ENCODE results near the gene POU2F3. TPM values are rescaled to one million over a fixed set of nuclear protein-coding genes. Genes with fewer than 3 reads are reported as not detected.

The POU2F3 gene
- total and polyA plus RNA-seq, 2 donors (not counting 1 experiment from before 2014, with no cell fraction given): not detected

GRCh38 chr11:120283124-120283523 lies 43.2 kb downstream of the POU2F3 start:
- Histone ChIP-seq H3K27me3 (ENCODE audit: control insufficient read depth, insufficient read depth, low read length) (peaks cover 5% of the 10 kb centered on the region), H3K4me3 (replicated peaks in 1 of 4; ENCODE audit: control extremely low read depth in 1 of 4, insufficient read depth in 1 of 4, low read depth in 3 of 4, low read length in 4 of 4) (no peak overlapping the region), H3K4me2 (ENCODE audit: extremely low read depth, insufficient read depth, low read length) (no peak overlapping the region), H4K20me1 (ENCODE audit: control insufficient read depth, extremely low read depth, insufficient read depth, low read length) (no peaks in the 10 kb centered on the region), H3K9ac (ENCODE audit: insufficient read depth, low read length) (no peak overlapping the region), H3K79me2 (ENCODE audit: control insufficient read depth, insufficient read depth, low read length) (no peaks in the 10 kb centered on the region), H3K4me1 (ENCODE audit: control insufficient read depth, extremely low read depth, insufficient read depth, low read length) (no peaks in the 10 kb centered on the region), H3K9me3 (ENCODE audit: control insufficient read depth, insufficient read depth, low read depth, low read length) (no peaks in the 10 kb centered on the region), H3K27ac (ENCODE audit: insufficient read depth, low read length) (no peak overlapping the region), H2AFZ (ENCODE audit: low read length) (no peak overlapping the region), H3K36me3 (ENCODE audit: control insufficient read depth, insufficient read depth, low read length) (no peaks in the 10 kb centered on the region)
- TF ChIP-seq EZH2 (IDR thresholded peaks at IDR 0.05; ENCODE audit: low read length, missing control alignments) (no peak), CTCF (conservative IDR thresholded peaks at IDR 0.05 in 1 of 2, IDR thresholded peaks at IDR 0.05 in 1 of 2; ENCODE audit: low read depth in 1 of 2, low read length in 2 of 2) (no peak)
- DNase-seq (ENCODE audit: low read depth in 2 of 2): no peak

GRCh38 chr11:120284272-120284671 lies 44.3 kb downstream of the POU2F3 start:
- TF ChIP-seq CTCF (conservative IDR thresholded peaks at IDR 0.05 in 1 of 2, IDR thresholded peaks at IDR 0.05 in 1 of 2; ENCODE audit: low read depth in 1 of 2, low read length in 2 of 2): no peak
- no peak for TF ChIP-seq EZH2 (IDR thresholded peaks at IDR 0.05; ENCODE audit: low read length, missing control alignments)
- no peak overlapping the region for H2AFZ ChIP-seq (ENCODE audit: low read length)
- no peaks in the 10 kb centered on the region for H3K4me1 ChIP-seq (ENCODE audit: control insufficient read depth, extremely low read depth, insufficient read depth, low read length)
- H3K36me3 ChIP-seq (ENCODE audit: control insufficient read depth, insufficient read depth, low read length): no peaks in the 10 kb centered on the region
- H3K27me3 ChIP-seq (ENCODE audit: control insufficient read depth, insufficient read depth, low read length): peaks cover 5% of the 10 kb centered on the region
- no peak overlapping the region for H3K9ac ChIP-seq (ENCODE audit: insufficient read depth, low read length)
- H3K9me3 ChIP-seq (ENCODE audit: control insufficient read depth, insufficient read depth, low read depth, low read length): no peaks in the 10 kb centered on the region
- no peak for DNase-seq (ENCODE audit: low read depth in 2 of 2)
- no peaks in the 10 kb centered on the region for H3K79me2 ChIP-seq (ENCODE audit: control insufficient read depth, insufficient read depth, low read length)
- H3K4me2 ChIP-seq (ENCODE audit: extremely low read depth, insufficient read depth, low read length): no peak overlapping the region
- H3K27ac ChIP-seq (ENCODE audit: insufficient read depth, low read length): no peak overlapping the region
- H3K4me3 ChIP-seq (replicated peaks in 1 of 4; ENCODE audit: control extremely low read depth in 1 of 4, insufficient read depth in 1 of 4, low read depth in 3 of 4, low read length in 4 of 4): no peak overlapping the region
- H4K20me1 ChIP-seq (ENCODE audit: control insufficient read depth, extremely low read depth, insufficient read depth, low read length): no peaks in the 10 kb centered on the region

- H3K36me3 ChIP-seq (ENCODE audit: control insufficient read depth, insufficient read depth, low read length): no peaks in the 10 kb centered on the region
- no peak overlapping the region for H3K9ac ChIP-seq (ENCODE audit: insufficient read depth, low read length)
- H3K27me3 ChIP-seq (ENCODE audit: control insufficient read depth, insufficient read depth, low read length): peaks cover 5% of the 10 kb centered on the region
- no peak overlapping the region for H3K4me2 ChIP-seq (ENCODE audit: extremely low read depth, insufficient read depth, low read length)
- no peak overlapping the region for H3K4me3 ChIP-seq (replicated peaks in 1 of 4; ENCODE audit: control extremely low read depth in 1 of 4, insufficient read depth in 1 of 4, low read depth in 3 of 4, low read length in 4 of 4)
- no peaks in the 10 kb centered on the region for H3K9me3 ChIP-seq (ENCODE audit: control insufficient read depth, insufficient read depth, low read depth, low read length)
- DNase-seq (ENCODE audit: low read depth in 2 of 2): no peak
- no peaks in the 10 kb centered on the region for H4K20me1 ChIP-seq (ENCODE audit: control insufficient read depth, extremely low read depth, insufficient read depth, low read length)
- TF ChIP-seq CTCF (conservative IDR thresholded peaks at IDR 0.05 in 1 of 2, IDR thresholded peaks at IDR 0.05 in 1 of 2; ENCODE audit: low read depth in 1 of 2, low read length in 2 of 2) (no peak), EZH2 (IDR thresholded peaks at IDR 0.05; ENCODE audit: low read length, missing control alignments) (no peak)
- H2AFZ ChIP-seq (ENCODE audit: low read length): no peak overlapping the region
- no peak overlapping the region for H3K27ac ChIP-seq (ENCODE audit: insufficient read depth, low read length)
- H3K79me2 ChIP-seq (ENCODE audit: control insufficient read depth, insufficient read depth, low read length): no peaks in the 10 kb centered on the region
- no peaks in the 10 kb centered on the region for H3K4me1 ChIP-seq (ENCODE audit: control insufficient read depth, extremely low read depth, insufficient read depth, low read length)
Measured at GRCh38 chr11:120285256-120285655, 45.3 kb downstream of the POU2F3 start.
